ENCODE results near the gene PI4K2A. TPM values are rescaled to one million over a fixed set of nuclear protein-coding genes. Genes with fewer than 3 reads are reported as not detected.

Gene PI4K2A
- total RNA-seq, 4 donors from 2014 or later = 30.1 to 38.5 (median 33.3) TPM

DNA sequence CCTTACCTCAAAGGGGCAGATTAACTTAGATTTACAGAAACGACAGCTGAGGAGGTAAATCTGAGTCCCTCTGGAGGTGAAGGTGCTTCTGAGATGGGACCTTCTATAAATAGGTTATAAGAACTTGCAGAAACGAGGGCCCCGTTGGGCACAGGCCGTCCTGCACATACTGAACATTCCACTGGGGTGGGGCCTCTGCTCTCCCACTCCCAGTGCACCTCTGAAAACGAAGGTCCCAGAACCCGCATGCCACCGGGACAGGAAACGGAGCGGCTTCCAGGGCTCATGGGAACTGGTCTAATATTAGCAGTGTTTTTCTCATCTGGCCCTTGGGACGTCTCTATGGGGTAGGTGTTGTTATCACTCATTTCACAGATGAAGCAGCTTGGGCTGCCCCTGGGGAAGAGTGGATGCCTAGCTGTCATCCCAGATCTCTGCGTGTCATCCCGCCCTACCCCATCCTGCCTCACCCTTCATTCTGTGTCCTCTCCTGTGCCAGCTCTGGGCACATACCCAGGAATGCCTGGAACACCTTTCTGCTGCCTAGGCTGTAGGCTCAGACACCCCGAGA is 31.4 kb upstream of the PI4K2A start:
- peak; percentile 42 to 91 for DNase-seq (ENCODE audit: low spot score in 2 of 2)
- intact Hi-C loops (cut with DNase I; ENCODE audit: low total_unique reads) = loop anchor here (5.0 kb wide), 1 partner anchor 972 kb away; no protein-coding TSS in a partner anchor

GRCh38 chr10:97611473-97611872 is 29.0 kb upstream of the PI4K2A start:
- DNase-seq (ENCODE audit: low spot score in 2 of 2) = no peak
- intact Hi-C loops (cut with DNase I; ENCODE audit: low total_unique reads) = loop anchor here (10.0 kb wide), 1 partner anchor 147 kb away; no protein-coding TSS in a partner anchor
- 82 to 84% methylated on average over 10 to 12 of the region's 12 CpGs for WGBS, 2 donors
- H3K4me3 ChIP-seq (ENCODE audit: low read depth, poor library complexity, severe bottlenecking) = no peak overlapping the region
- no peak for TF ChIP-seq POLR2A (IDR thresholded peaks at IDR 0.05)
- TF ChIP-seq, protein P1, sequence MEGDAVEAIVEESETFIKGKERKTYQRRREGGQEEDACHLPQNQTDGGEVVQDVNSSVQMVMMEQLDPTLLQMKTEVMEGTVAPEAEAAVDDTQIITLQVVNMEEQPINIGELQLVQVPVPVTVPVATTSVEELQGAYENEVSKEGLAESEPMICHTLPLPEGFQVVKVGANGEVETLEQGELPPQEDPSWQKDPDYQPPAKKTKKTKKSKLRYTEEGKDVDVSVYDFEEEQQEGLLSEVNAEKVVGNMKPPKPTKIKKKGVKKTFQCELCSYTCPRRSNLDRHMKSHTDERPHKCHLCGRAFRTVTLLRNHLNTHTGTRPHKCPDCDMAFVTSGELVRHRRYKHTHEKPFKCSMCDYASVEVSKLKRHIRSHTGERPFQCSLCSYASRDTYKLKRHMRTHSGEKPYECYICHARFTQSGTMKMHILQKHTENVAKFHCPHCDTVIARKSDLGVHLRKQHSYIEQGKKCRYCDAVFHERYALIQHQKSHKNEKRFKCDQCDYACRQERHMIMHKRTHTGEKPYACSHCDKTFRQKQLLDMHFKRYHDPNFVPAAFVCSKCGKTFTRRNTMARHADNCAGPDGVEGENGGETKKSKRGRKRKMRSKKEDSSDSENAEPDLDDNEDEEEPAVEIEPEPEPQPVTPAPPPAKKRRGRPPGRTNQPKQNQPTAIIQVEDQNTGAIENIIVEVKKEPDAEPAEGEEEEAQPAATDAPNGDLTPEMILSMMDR (IDR thresholded peaks at IDR 0.05) = no peak

More for the DNA sequence above, 31.4 kb upstream of the PI4K2A start:
- H3K4me3 ChIP-seq (ENCODE audit: low read depth, poor library complexity, severe bottlenecking) = no peak overlapping the region
- 53 to 55% methylated on average over 13 of the region's 13 CpGs for WGBS, 2 donors
- TF ChIP-seq, protein P1 (IDR thresholded peaks at IDR 0.05) = no peak
- no peak for TF ChIP-seq POLR2A (IDR thresholded peaks at IDR 0.05)

DNA sequence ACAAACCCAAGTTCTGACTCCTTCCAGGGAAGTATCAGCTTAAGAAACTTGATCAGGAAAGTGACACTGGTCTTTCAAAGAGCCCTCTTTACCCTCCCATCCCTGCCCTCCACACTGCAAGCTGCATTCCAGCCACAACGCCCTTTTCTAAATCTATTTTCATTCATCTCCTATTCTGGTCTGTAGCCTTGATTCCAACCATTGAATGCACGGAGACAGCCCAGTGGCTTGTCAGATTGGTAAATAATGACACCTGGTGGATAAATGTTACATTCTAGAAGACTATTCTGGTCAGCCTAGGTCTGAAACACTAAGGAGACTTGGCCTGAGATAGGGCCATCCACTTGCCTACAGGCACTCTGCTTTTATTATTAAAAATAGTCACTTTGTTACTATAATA is 28.1 kb upstream of the PI4K2A start:
- H3K4me3 ChIP-seq (ENCODE audit: low read depth, poor library complexity, severe bottlenecking) = no peak overlapping the region
- no peak for DNase-seq (ENCODE audit: low spot score in 2 of 2)
- intact Hi-C loops (cut with DNase I; ENCODE audit: low total_unique reads) = loop anchor here (10.0 kb wide), 1 partner anchor 148 kb away; no protein-coding TSS in a partner anchor
- whole genome bisulfite sequencing, 2 donors = 16 to 24% methylated on average over 2 of the region's 2 CpGs
- TF ChIP-seq, protein P1 (IDR thresholded peaks at IDR 0.05) = no peak
- TF ChIP-seq POLR2A (IDR thresholded peaks at IDR 0.05) = no peak

GRCh38 chr10:97618285-97618684 is 22.2 kb upstream of the PI4K2A start:
- WGBS, 2 donors = 96 to 99% methylated on average over 4 of the region's 4 CpGs
- DNase-seq (ENCODE audit: low spot score in 2 of 2) = no peak
- TF ChIP-seq, protein P1 (IDR thresholded peaks at IDR 0.05) = no peak
- no peak for TF ChIP-seq POLR2A (IDR thresholded peaks at IDR 0.05)
- intact Hi-C loops (cut with DNase I; ENCODE audit: low total_unique reads) = loop anchor here (10.0 kb wide), 1 partner anchor 153 kb away; no protein-coding TSS in a partner anchor
- no peak overlapping the region for H3K4me3 ChIP-seq (ENCODE audit: low read depth, poor library complexity, severe bottlenecking)

DNA sequence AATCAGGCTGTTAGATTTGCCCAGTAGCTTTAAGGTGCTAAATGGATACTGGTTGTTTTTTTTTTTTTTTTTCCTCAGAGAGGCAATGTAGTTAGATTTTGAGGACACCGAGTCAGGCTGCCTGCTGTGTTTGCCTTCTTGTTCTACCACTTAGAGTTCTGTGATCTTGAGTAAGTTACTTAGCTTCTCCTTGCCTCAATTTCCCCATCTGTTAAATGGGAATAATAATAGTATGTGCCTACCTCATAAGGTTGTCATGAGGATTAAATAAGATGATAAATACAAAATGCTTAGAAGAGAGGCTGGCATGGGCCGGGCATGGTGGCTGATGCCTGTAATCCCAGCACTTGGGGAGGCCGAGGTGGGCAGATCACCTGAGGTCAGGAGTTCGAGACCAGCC is 21.7 kb upstream of the PI4K2A start:
- WGBS, 2 donors = 96 to 99% methylated on average over 4 of the region's 4 CpGs
- intact Hi-C loops (cut with DNase I; ENCODE audit: low total_unique reads) = loop anchor here (10.0 kb wide), 1 partner anchor 154 kb away; no protein-coding TSS in a partner anchor
- no peak overlapping the region for H3K4me3 ChIP-seq (ENCODE audit: low read depth, poor library complexity, severe bottlenecking)
- TF ChIP-seq, protein P1 (IDR thresholded peaks at IDR 0.05) = no peak
- no peak for TF ChIP-seq POLR2A (IDR thresholded peaks at IDR 0.05)
- no peak for DNase-seq (ENCODE audit: low spot score in 2 of 2)
